HG03460 (cell line): ENCODE measurements around the gene GRIK1.

Source experiments
- ATAC-seq: cut with Tn5 transposase; IDR thresholded peaks from one replicate; pipeline ENCODE4 v1.9.1; 2021; ENCODE audit not compliant: unreplicated experiment

Gene GRIK1

DNA sequence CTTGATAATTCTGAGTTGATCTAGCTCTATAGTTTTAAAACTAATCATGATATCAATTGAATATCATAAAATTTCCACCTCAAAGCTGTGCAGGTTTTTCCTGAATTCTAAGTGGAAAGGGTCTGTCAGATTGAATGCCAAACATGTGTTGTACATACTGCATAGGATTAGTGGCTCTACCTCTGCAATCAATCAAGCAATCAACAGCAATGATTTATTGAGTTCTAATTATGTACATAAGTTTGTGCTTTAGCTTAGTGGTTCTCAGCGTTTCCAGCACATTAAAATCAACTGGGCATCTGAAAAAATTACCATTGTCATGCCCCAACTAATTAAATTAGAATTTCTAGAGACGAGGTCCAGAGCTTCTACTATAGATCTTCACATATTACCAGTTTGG, 389.6 kb downstream of the GRIK1 start:
- no peak for ATAC-seq

- ATAC-seq = no peak
Observed at GRCh38 chr21:29549614-29550013, 390.2 kb downstream of the GRIK1 start.

GRCh38 chr21:29547998-29548397, 391.8 kb downstream of the GRIK1 start:
- ATAC-seq = no peak

GRCh38 chr21:29546071-29546470, 393.7 kb downstream of the GRIK1 start:
- no peak for ATAC-seq

GRCh38 chr21:29540289-29540688, 399.5 kb downstream of the GRIK1 start:
- no peak for ATAC-seq

GRCh38 chr21:29538115-29538514, 401.7 kb downstream of the GRIK1 start:
- no peak for ATAC-seq

DNA sequence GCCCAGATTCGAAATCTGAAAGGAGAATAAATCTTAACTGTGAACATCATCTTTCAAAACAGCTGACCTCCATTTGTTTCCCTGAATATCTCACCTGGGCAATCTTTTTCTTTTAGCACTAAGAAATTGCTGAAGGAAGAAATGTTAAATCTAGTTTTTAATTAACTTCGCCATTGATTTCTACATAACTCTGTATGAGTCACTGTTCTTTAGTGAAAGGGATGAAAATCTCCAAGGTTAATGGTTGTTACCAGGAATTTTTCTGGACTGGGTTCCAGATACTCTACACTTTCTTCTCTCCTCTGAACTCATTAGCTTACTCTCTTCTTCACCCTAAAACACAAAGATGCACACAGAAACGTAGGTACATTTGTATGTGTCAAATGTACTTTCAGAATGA, 405.3 kb downstream of the GRIK1 start:
- ATAC-seq = no peak

DNA sequence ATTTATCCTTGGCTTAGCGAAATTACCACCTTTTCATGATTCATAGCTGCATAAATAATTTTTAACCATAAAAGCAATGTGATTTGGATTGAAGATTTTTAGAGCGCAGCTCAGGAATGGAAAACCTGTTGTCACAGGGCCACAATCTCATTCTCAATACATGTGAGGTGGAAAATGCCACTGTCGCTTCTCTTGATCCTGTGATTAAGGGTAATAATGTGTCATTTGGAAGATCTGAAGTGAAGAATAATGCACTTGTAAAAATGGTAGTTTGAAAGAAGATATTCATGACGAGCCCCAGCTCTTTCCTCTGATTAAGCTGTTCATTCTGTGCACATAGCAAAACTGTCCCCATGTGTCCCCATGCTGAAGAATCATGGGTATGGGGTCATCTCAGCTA, 410.7 kb downstream of the GRIK1 start:
- ATAC-seq = no peak

GRCh38 chr21:29526545-29526944, 413.3 kb downstream of the GRIK1 start:
- ATAC-seq = no peak

- no peak for ATAC-seq
Observed at GRCh38 chr21:29524055-29524454, 415.7 kb downstream of the GRIK1 start.

DNA sequence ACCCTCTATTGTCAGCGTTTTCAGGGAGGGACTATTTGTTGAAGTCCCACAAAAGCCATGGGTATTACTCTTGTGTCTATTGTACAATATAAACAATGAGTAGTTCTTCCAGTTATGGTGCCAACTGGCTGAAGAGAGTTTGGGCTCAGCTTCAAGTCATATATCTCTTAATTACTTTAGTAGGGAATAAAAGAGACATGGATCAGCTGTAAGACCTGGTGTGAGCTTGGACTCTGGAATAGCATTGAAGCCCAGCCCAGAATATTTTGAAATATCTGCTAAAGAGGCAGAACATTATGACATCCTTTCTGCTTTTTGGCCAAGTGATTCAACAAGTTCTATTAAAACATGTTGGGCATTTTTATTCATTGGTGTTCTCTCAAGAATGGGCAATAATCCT, 416.1 kb downstream of the GRIK1 start:
- ATAC-seq = no peak

DNA sequence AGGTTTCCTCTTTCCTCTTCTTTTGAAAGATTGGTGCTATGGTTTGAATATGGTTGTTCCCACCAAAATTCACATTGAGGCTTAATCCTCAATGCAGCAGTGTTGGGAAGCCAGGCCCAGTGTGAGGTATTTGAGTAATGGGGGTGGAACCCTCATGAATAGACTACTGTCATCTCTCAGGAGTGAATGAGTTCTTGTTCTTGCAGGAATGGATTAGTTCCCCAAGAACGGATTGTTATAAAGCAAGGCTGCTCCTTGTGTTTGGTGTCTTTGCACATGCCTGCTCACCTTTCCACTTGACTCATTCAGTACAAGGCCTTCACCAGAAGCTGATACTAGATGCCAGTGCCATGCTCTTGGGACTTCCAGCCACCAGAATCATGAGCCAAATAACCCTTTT, 417.9 kb downstream of the GRIK1 start:
- ATAC-seq = no peak

GRCh38 chr21:29520171-29520570, 419.6 kb downstream of the GRIK1 start:
- ATAC-seq = no peak

DNA sequence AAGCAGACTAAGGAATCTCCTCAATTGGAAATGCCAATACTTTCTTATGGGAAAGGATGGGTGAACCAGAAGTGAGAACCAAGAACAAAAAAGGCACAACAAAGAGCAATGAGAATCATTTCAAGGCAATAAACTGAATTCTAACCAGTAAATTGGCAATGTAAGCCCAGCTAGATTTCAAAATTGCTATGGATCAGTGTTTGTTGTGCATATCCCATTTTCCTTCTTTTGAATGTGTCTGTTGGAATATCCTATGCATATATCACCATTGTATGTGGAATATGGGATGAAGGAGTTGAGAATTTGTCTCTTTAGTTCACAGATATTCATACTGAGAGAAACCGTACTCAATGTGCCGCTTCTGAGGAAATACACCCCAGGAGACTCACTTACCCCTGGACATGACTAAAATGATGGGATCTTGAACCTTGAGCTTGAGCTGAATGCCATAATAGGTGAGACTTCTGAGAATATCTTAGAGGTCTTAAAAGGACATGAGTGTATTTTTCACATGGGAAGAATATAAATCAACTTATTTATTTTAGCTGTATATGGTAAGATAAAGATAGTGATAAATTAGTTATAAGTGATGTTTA, 425.0 kb downstream of the GRIK1 start:
- ATAC-seq = no peak

GRCh38 chr21:29513535-29513934, 426.3 kb downstream of the GRIK1 start:
- ATAC-seq = no peak

GRCh38 chr21:29511096-29511495, 428.7 kb downstream of the GRIK1 start:
- no peak for ATAC-seq

DNA sequence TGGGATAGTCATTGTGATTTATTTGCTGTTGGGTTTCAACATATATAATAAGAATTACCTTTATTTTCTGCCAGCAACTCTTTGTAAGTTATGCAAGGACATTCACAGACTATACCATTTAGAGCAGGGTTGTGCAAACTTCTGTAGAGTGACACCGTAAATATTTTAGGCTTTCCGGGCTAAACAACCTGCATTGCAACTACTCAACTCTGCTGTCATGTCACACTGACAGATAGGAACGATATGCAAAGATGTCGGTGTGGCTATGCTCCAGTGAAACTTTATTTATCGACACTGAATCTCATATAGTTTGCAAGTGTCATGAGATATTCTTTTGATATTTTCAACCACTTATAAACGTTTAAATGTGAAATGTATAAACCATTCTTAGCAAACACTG, 430.7 kb downstream of the GRIK1 start:
- no peak for ATAC-seq

- ATAC-seq = no peak
Observed at GRCh38 chr21:29508301-29508700, 431.5 kb downstream of the GRIK1 start.

- no peak for ATAC-seq
Observed at GRCh38 chr21:29506947-29507346, 432.8 kb downstream of the GRIK1 start.

GRCh38 chr21:29506214-29506613, 433.6 kb downstream of the GRIK1 start:
- no peak for ATAC-seq

GRCh38 chr21:29504751-29505321, 435.0 kb downstream of the GRIK1 start:
- no peak for ATAC-seq

DNA sequence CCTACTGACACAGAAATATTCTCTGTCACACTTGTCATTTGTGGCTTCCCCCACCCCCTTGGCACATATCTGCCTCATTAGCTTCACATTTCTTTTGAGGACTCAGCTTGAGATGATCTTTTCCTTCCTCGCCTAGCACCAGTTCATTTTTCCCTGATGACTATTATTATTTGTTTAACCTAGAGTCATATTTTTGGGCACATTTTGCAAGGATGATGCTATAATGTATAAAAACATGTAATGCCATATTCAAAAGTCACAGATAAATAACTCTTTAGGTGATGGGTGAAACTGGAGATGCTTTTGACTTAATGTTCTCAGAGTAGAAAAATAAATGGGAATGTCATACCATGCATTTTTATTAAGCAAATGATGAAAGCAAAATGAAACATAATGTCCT, 438.3 kb downstream of the GRIK1 start:
- ATAC-seq = no peak

- no peak for ATAC-seq
Observed at GRCh38 chr21:29499734-29500343, 440.0 kb downstream of the GRIK1 start.
